H1 (cell line): ENCODE data around the gene VWA2. TPM values are rescaled to one million over a fixed set of nuclear protein-coding genes. Genes with fewer than 3 reads are reported as not detected.

Experiments used
- ATF3 ChIP-seq: IDR thresholded peaks from 2 replicates; pipeline ENCODE4 v1.6.1; 2011; ENCODE audit warnings: low read depth, mild to moderate bottlenecking, low read length; ENCODE audit not compliant: insufficient read depth
- CREB1 ChIP-seq: IDR thresholded peaks from 2 replicates; pipeline ENCODE4 v1.6.1; 2012; ENCODE audit warnings: inconsistent platforms
- E2F6 ChIP-seq: IDR thresholded peaks from 2 replicates; pipeline ENCODE4 v1.6.1; 2012; ENCODE audit warnings: inconsistent platforms
- HDAC6 ChIP-seq: IDR thresholded peaks from one replicate; pipeline ENCODE4 v1.7.1; 2012; ENCODE audit warnings: low read depth, mild to moderate bottlenecking, inconsistent platforms, low read length, moderate library complexity
- RAD21 ChIP-seq, 2 experiments: IDR thresholded peaks in 1 of 2; conservative IDR thresholded peaks in 1 of 2; 2 replicates each; pipeline ENCODE4 v1.6.1; 2011; ENCODE audit warnings: low read depth in 2 of 2, low read length in 2 of 2, improper control_type of control experiment in 1 of 2, inconsistent platforms in 1 of 2, mild to moderate bottlenecking in 1 of 2, moderate library complexity in 1 of 2
- RNF2 ChIP-seq: fragments of 200-900, 300-1000 bp; sonication (generic); IDR thresholded peaks from 2 replicates; pipeline ENCODE4 v1.7.1; 2016; ENCODE audit warnings: borderline replicate concordance, low read depth, mild to moderate bottlenecking, antibody characterized with exemption, low read length; ENCODE audit not compliant: poor library complexity, severe bottlenecking; ENCODE audit errors: missing control alignments
- SUZ12 ChIP-seq: fragments of 200-600 bp; sonication (generic); IDR thresholded peaks from 2 replicates; pipeline ENCODE4 v1.6.1; 2012; ENCODE audit warnings: mild to moderate bottlenecking, inconsistent platforms, low read length, moderate library complexity, mixed read lengths
- TAF7 ChIP-seq: optimal IDR thresholded peaks from 2 replicates; pipeline ENCODE3; 2011; ENCODE audit warnings: low read depth, mild to moderate bottlenecking, inconsistent platforms, low read length, moderate library complexity, borderline replicate concordance
- polyA plus RNA-seq, 7 experiments: library from polyadenylated mRNA; depleted of rRNA in 3 of 7; stranded (reverse) in 5 of 7; unstranded in 2 of 7; fragments of >200 nt in 5 of 7; fragments of 200-250 nt in 2 of 7; gene quantifications; 1 replicate in 5 of 7; 2 replicates in 1 of 7; 4 replicates in 1 of 7; pipeline versions ENCODE4 v1.2.1 to v1.2.3, GENCODE V29; 2011 to 2013; ENCODE audit warnings: missing spikeins in 2 of 7, mixed read lengths in 2 of 7
- total RNA-seq: library from RNA; stranded (reverse); fragmentation: NEBNext Ultra II Directional; extraction: Animal tissue kit (Norgen Biotek cat#: 25700); gene quantifications from 2 replicates; pipeline ENCODE4 v1.2.1, GENCODE V29; 2021

The VWA2 gene
- total and polyA plus RNA-seq, 2 of the 8 experiments (the other 6 are each of a cell fraction or from before 2014, with no cell fraction given): 2.8 to 2.9 TPM

DNA sequence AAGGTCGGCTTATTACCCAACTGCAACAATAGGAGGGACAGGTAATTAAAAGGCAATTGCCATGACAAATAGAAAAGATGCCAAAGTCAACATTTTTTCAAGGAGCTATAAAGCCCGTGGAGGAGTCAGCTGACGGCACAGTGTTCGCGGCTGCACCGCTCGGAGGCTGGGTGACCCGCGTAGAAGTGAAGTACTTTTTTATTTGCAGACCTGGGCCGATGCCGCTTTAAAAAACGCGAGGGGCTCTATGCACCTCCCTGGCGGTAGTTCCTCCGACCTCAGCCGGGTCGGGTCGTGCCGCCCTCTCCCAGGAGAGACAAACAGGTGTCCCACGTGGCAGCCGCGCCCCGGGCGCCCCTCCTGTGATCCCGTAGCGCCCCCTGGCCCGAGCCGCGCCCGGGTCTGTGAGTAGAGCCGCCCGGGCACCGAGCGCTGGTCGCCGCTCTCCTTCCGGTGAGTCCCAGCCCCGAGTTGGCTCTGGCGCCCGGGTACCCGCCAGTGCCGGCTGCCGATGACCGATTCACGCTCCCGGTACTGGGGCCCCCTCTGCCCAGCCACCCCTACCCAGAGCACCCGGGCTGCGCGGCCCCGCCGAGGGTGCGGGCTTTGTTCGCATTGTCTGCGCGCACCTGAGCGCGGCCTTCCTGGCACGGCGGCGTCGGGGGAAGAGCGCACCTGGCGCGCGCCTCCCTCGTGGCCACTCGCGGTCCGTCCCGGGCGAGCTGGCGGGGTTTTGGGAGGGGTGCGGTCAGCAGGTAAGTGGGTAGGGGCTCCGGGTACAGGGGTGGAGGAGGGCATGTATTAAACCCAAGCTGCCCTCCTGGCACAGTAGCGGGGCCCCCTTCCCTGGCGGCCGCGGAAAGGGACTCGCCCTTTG, at the start of gene VWA2 (continued):
- TF ChIP-seq TAF7: no peak
- TF ChIP-seq RNF2: peak; percentile 28
- no peak for TF ChIP-seq HDAC6
- no peak for TF ChIP-seq ATF3
- peak; percentile 80 for TF ChIP-seq E2F6
- no peak for TF ChIP-seq CREB1
- TF ChIP-seq SUZ12: peak; percentile 30
- peak; percentile 38 to 63; a peak in 3 of 4 replicates for TF ChIP-seq RAD21 (IDR thresholded peaks at IDR 0.05 in 1 of 2, conservative IDR thresholded peaks at IDR 0.05 in 1 of 2; ENCODE audit: low read depth in 2 of 2, low read length in 2 of 2)
